NCI-H2171 (cell line): ENCODE measurements around the gene LPP.
"Not testable (repeated sequence)": the region's sequence is repeated elsewhere in the genome, so short reads cannot be mapped to it uniquely, and the experiment has no call there.

ENCODE experiments used
- DNase-seq: peaks from one replicate; lab custom pipeline; 2025; lab: John Stamatoyannopoulos, UW

The LPP gene

DNA sequence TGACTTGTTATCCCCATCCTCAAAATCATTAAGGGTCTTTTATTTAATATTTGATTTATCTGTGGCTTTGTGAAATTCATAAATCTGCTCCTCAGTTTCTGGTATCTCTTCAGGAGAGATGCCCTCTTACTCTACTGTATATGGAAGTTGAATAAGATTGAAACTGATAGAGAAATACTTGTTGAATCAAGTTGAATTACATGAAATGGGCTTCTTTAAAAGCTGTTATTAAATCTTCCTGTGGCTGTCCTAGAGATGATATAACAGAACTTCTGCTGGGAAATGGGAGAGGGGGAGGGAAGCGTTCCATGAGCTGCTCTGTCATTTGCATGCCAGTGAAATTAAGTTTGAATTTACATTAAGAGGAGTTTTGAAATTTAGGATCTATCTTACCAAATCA lies 523.4 kb downstream of the LPP start:
- no peak for DNase-seq

DNA sequence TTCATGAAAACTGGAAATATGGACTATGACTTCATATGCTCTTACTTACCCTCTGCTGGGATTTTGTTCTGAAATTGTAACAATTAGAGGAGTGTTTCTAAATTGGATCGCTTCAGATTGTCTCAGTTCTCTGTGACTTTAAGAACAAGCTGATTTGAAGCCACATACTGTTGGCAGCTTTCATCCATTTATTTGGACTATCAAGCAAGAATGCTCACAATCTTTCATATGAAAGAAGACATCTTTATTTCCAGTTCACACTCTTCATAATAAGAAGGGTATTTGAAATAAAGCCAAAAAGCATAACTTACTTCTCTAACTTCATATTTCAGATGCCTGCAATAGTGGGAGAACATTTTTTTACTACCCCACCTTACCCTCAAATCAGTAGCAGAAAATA lies 526.2 kb downstream of the LPP start:
- no peak for DNase-seq

DNA sequence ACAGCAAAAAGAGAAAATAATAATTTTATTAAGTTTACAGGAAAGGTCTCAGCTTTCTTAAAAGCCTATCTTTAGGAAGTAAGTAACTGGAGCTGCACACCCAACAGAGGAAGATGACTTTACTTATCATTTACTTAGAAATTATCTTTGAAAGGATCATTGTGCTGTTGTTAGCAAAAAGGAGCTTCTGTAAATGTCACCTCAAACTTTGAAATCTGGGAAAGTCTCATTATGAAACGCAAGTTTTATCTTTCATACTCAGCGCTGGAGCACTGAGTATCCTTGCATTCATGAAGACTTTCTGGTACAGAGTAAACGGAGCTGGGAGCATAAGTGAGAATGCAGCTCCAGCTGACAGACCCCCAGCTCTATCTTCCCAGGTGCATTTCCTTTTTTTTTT lies 526.6 kb downstream of the LPP start:
- DNase-seq, result no peak

DNA sequence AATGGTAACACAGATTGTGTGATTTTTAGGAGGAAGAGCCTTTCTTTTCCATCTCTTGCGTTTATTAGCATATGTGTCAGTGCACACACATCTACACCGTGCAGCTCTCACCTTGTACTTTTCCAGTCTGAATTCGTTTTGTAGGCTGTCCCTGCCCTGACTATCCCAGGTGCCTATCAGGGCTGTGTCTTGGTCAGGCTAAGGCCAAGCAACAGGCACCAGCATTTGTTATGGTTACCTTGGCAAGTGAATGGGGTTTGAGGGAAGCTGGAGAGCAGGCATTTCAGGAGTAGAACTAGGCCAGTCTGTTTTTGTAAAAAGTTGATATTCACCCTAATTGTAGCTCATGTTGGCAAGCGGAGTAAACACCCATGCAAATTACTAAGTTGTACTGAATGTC lies 528.4 kb downstream of the LPP start:
- DNase-seq, result no peak

DNA sequence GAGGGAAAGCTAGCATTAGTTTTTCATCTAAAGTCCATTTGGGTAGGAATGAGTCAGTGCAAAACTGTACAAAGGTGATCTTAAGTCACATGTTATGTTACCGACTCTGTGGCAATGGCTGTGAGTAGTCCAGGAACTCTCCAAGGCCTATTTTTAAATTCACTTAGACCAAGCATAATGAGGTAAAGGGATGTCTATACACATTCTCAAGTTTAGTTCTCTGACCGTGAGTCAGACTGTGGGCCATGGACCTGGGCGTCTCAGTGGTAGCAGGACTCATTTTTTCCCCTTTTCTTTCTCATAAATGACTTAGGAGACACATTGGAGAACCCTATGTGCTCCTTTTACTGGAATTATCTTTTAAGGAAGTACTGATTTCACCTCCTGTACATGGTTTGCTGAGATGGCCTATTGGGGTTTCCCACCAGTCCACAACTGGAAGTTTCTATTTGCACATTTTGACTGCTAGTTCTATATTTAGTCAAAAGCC lies 529.1 kb downstream of the LPP start:
- DNase-seq, result no peak

DNA sequence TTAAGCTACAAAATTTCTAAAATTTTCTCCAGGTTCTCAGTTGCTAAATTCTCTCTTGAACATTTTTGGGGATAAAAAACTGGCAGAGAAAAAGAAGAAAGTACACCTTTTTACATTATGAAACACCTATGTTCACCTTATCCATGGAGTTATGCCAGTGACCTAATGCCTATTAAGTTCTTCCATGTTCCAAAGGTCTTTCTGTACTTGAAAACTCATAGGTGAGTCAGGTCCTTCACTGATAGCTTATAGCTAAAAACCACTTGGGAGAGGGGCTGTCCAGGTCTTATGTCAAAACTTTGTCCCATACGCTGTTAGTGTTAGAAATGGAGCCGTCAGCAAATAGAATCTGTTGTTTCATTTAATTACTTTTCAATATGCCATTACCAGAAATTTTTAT lies 530.3 kb downstream of the LPP start:
- DNase-seq, result no peak

DNA sequence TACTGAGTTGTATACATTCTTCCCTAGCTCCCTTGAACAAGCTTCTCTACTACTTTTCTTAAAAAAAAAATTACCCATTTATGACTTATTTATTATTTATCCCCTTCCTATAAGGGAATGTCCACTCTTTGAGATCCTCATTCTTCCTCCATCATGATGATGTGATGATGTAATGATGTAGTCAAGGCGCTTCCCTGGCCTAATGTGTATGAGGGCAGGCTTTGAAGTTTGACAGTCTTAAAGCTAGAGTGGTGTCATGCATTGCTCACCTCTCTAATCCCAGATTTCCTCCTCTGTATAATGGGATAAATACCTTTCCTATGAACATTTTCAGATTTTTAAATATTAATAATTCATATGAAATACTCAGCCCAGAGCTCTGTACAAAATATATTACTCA lies 531.8 kb downstream of the LPP start:
- no peak for DNase-seq

DNA sequence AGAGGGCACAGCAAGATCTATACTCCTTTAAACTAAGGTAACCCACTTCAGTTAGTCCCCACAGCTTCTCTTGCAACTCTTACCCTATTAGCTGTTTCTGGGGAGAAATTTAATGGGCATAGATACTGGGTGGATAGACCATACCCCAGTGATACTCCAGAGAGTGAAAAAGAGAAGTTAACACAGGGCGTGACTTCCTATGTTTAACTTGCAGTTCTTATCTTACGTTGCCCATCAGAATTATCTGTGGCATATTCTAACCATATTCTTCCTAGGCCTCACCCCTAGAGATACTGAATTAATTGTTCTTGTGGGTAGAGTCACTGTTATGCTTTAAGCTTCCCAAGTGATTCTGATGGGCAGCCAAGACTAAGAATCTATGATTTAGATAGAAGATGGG lies 532.4 kb downstream of the LPP start:
- no peak for DNase-seq

DNA sequence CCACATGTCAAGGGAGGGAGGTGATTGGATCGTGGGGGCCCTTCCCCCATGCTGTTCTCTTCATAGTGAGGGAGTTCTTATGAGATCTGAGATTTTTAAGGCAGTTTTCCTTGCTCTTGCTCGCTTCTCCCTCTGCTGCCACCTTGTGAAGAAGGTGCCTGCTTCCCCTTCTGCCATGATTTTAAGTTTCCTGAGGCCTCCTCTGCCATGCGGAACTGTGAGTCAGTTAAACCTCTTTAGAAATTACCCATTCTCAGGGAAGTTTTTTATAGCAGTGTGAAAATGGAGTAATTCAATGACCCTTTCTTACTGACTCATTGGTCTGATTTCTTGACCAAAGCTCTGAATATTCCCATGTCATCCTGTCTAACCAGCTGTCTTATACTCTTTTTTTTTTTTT lies 533.4 kb downstream of the LPP start:
- no peak for DNase-seq

DNA sequence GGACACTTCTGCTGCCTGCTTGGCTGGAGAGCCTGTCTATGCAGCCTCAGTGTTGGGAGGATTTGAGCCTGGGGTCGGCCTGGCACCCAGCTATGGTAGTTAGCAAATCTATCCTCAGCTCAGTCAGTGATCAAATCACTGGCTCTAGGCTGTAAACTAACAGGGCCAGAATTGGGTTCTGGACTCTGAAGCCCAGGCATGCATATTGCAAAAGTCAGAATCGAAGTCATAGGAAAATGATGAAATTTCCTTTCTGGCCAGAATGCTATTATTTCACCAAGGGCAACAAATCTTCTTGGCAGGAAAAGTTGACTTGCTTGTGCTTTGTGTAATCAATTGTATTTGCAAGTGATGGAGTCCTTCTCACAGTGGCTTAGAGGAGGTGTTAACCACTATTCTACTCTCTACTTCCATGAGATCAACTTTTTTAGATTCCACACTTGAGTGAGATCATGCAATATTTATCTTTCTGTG lies 535.2 kb downstream of the LPP start:
- DNase-seq, result no peak

DNA sequence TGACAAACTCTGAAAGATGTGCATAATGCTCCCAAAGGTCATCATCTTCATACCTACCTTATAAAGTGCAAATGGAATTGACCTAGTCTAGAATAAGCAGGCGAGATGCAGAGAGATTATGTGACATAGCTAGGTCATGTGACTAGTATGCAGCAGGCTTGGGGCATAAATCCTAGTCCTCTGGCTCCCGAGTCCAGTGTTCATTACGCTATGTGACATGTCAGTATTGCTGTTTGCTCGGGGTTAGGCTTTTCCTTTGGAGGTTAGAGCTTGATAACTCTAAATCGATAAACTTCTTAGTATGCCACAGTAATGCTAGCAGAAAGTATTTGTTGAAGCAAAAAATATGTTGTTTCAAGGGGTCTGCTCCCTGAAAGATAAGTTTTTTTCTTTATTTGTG lies 536.1 kb downstream of the LPP start:
- no peak for DNase-seq

DNA sequence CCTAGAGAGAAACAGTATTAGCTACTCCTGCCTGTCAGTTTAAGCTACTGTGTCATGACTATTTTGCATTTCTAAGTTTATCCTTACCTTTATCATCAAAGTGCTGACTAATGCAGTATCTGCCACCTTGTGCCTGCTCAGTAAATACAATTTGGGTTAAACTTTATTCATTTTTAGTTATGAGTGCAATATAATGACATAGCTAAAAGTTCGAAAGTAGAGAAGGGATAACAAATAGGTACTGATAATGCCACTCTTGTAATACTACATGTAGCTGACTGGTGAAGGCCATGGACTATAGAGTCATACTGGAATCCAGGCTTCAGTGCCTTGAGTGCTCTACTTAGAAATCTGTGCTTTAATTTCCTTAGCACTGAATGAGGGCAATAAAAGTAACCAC lies 537.0 kb downstream of the LPP start:
- DNase-seq, result no peak

DNA sequence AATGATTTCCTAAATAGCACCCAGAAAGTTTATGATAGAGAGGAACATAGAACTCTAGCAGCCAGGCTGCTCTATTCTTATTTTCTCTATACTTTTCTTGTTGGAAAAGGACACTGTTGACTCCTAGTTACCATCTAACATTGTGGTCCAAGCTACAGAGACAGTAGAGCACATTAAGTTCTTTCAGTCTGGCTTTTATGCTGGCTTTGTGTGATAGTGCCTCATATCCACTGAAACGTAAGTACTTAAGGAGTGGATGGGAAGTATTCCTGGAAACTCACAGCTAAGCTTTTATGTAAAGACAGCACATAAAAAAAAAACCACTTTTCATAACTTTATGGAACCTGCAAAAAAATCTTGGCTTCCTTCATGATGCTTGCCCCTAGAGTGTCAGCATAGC lies 537.7 kb downstream of the LPP start:
- no peak for DNase-seq

DNA sequence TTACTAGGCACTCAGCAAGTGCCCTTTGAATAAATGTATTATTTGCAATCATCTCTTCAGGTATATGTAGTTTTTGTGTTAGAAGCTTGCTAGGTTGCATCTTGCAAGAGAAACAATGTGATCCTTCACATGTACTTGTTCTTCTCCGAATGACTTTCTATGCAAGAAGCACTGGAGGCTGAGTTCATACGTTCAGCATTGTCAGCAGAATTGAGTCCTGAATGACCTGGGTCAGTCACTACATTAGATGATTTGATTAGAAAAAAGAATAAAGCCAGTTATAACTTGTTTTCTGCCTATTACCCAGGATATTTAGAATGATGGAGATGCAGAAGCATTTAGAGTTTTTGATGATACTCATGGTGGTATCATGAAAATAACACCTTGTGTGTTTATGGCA lies 538.7 kb downstream of the LPP start:
- no peak for DNase-seq

DNA sequence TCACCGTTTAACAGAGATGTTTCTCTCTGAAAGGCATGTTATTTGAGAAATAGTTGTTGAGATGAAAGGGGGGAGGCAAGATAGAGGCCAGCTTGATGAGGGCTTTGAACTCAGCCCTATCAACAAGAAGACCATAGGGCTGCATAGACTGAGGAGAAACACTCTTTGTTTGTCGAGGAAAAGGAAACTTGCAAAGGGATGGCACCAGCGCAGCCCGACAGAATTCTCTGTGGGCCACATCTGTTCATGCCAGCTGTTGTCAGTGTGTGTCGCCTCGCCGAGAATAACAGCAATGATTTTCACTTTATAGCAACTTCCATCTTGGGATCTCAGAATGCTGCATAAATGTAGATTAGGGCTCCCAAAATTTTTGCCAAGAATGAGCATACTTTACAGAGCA lies 539.5 kb downstream of the LPP start:
- no peak for DNase-seq

DNA sequence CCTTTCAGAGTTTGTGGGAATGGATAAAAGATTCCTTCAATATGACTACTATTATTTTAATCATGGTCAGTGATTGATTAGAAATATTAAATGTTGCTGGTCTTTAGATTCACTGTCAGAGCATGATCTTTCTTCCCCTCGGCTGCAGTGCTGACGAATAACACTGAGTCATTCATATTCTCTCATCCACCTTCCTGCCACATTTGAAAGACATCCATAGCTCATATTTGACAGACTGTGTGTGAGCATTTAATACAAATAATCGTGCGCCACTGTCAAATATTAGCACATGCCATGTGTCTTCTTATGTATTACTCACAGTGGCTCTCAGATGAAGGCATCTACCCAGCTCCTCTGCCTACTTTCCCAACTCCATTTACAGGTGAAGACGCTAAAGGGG lies 541.3 kb downstream of the LPP start:
- no peak for DNase-seq

DNA sequence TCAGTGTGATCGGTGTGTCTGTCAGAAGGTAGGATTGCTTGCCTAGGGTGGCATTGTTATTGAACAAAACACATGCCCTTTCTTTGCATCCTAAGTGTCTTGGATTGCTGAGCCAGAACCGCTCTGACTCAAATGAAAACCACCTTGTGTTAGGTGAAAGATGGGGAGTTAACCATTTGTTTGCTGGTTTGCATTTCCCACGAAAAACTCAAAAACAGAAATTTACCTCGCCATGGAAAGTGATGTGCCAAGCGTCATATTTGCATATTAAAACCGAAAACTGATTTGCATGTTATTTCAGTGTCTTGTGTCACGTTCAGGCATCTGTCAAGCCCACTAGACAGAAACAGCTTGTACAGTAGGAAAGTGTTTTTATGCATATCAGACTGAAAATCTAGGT lies 543.2 kb downstream of the LPP start:
- DNase-seq, result no peak

DNA sequence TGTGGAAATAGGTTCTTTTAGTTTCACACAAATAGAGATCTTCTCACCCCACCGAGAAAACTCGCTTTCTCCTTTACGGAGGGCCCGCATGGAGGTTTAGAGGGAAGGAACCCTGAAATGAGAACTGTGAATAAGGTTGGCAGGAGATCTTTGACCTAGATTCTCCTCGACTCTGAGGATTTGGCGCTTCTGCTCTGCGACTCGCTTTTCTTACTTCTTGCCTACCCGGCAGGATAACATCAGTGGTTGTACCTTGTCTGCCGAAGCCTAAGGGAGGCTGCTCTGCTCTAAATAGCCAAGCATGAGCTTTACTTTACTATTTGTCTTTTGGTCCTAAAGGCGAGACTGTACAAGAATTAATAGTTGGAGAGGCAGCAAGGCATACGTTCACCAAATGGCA lies 544.5 kb downstream of the LPP start:
- DNase-seq, result no peak

DNA sequence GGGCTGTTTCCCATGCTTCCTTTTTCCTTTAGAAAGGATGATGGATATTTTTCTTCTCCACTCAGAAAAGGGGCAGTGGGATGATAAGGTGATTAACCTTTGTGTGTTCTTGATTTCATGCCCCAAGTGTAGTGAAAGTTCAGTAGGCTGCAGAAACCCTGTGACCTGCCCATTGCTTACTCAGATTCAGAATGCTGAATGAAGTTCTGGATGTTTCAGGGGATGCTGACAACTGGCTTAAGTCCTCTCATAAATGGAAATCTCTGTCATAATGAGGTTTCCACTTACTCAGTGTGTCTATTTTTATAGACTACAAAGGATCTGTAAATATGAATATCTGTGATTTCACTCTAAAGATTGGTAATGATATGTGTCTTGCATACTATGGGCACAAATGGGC lies 546.5 kb downstream of the LPP start:
- no peak for DNase-seq

DNA sequence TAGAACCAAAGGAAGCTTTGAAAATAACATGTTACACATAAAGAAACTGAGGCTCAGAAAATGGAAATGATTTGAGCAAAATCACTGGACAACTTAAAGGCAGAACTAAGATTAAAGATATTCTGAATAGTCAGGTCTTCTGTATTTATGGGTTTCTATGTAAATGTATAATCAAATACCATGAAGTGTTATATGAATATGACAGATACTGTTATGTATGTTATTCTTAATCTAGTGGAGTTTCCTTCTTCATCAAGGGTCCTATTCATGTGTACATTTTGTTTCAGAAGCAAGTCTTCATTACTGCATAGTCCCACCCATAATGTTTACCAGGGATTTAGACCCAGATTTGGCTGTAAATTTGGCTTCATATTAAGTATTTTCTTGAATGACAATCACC lies 547.0 kb downstream of the LPP start:
- DNase-seq, result no peak

DNA sequence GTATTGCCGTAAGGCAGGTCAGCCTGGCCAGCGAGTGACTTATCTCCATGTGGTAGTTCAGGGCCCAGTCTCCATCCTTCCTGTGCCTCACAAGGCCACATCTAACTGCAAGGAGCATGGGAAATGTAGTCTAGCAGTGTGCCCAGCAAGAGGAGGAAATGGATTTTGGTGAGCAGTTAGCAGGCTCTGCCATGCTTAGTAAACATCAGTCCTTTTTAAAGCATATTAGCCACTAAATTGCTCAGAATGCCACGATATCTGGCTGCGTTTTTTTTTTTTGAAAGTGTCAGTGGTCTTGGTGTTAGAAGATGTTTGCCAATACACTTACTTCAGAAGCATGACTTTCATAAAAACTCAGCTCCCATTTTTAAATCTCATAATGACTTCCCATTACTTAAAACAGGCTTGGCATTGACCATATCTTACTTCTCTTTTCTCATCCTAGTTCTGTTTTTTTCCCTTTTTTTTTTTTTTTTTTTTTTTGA lies 547.6 kb downstream of the LPP start:
- DNase-seq, result no peak

DNA sequence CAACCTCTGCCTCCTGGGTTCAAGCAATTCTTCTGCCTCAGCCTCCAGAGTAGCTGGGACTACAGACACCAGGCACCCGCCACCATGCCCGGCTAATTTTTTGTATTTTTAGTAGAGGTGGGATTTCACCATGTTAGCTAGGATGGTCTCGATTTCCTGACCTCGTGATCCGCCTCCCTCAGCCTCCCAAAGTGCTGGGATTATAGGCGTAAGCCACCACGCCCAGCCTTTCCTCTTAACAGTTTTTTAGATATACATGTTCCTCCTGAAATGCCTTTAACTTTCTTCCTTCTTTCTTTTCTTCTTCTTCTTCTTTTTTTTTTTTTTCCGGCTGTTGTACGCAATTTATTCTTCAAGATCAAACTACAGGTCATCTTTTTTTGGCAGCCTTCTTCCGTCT lies 548.1 kb downstream of the LPP start:
- DNase-seq, result not testable (repeated sequence)

DNA sequence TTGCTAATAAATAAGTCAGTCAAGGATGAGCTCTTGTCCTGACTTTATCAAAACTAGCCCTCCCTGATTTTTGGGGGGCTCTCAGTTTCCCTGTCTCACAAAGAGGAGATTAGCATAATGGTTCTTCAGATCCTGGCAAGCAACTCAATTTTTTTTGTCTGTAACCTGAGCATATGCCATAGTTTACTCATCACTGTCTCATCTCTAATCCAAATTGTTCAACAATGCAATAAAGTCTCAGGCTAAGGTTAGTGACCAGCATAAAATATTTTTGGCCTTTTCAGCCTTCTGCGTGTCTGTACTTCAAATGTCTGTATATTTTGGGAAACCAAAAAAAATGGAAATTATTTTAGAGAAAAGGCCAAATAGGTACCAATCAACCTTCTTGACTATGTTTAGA lies 552.2 kb downstream of the LPP start:
- DNase-seq, result peak; percentile 2

DNA sequence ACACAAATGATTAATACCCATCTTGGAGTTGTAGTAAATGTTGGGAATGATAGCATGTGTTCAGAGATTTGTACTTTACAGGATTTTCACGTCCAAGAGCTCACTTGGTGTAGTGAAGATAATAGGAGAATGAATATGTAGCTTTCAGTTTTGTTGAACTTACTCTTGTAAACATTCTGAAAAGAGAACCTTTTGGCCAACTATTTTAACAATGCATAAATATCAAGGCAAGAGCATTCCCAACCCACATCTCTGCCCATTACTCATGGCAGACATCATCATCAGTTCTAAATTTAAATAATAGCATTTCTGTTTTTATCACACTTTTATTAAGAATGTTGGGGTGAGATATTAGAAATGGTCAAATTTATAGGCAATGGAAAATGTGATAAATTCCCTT lies 552.6 kb downstream of the LPP start:
- DNase-seq, result no peak
